ENCODE data around the gene USP49. TPM values are rescaled to one million over a fixed set of nuclear protein-coding genes. Genes with fewer than 3 reads are reported as not detected.

USP49 gene
- total and polyA plus RNA-seq, 4 donors, result 1.8 to 8.6 (median 3.6) TPM

GRCh38 chr6:41878961-41879405, 16.2 kb downstream of the USP49 start:
- H3K4me1 ChIP-seq (ENCODE audit: control insufficient read depth in 5 of 5, insufficient read depth in 5 of 5, low read length in 5 of 5), result no peaks in the 10 kb centered on the region
- ATAC-seq (ENCODE audit: insufficient read depth, low FRiP score), result no peak
- no peak for TF ChIP-seq CTCF (IDR thresholded peaks at IDR 0.05; ENCODE audit: control extremely low read depth, extremely low read depth)
- DNase-seq, result no peak
- H3K4me3 ChIP-seq, result no peak overlapping the region
- no peak overlapping the region for H3K27ac ChIP-seq (ENCODE audit: low read depth in 1 of 2, low read length in 1 of 2)
- H3K9ac ChIP-seq (ENCODE audit: insufficient read depth in 1 of 2, low read length in 2 of 2), result no peak overlapping the region
- WGBS, 2 donors, result 68 to 77% methylated on average over 5 of the region's 5 CpGs
- no peaks in the 10 kb centered on the region for H3K9me3 ChIP-seq (ENCODE audit: control insufficient read depth in 4 of 4, insufficient read depth in 3 of 4, low read length in 3 of 4)
- H3K36me3 ChIP-seq (ENCODE audit: control insufficient read depth in 4 of 4, insufficient read depth in 4 of 4, low read length in 4 of 4), result no peaks in the 10 kb centered on the region
- H3K27me3 ChIP-seq (ENCODE audit: control insufficient read depth in 3 of 3, insufficient read depth in 3 of 3, low read length in 2 of 3), result no peaks in the 10 kb centered on the region

GRCh38 chr6:41878246-41878645, 16.9 kb downstream of the USP49 start:
- no peaks in the 10 kb centered on the region for H3K4me1 ChIP-seq (ENCODE audit: control insufficient read depth in 5 of 5, insufficient read depth in 5 of 5, low read length in 5 of 5)
- WGBS, 2 donors, result 86 to 95% methylated on average over 2 of the region's 2 CpGs
- no peak overlapping the region for H3K27ac ChIP-seq (ENCODE audit: low read depth in 1 of 2, low read length in 1 of 2)
- no peak for TF ChIP-seq CTCF (IDR thresholded peaks at IDR 0.05; ENCODE audit: control extremely low read depth, extremely low read depth)
- no peaks in the 10 kb centered on the region for H3K9me3 ChIP-seq (ENCODE audit: control insufficient read depth in 4 of 4, insufficient read depth in 3 of 4, low read length in 3 of 4)
- H3K4me3 ChIP-seq, result no peak overlapping the region
- no peak overlapping the region for H3K9ac ChIP-seq (ENCODE audit: insufficient read depth in 1 of 2, low read length in 2 of 2)
- H3K36me3 ChIP-seq (ENCODE audit: control insufficient read depth in 4 of 4, insufficient read depth in 4 of 4, low read length in 4 of 4), result no peaks in the 10 kb centered on the region
- no peak for DNase-seq
- H3K27me3 ChIP-seq (ENCODE audit: control insufficient read depth in 3 of 3, insufficient read depth in 3 of 3, low read length in 2 of 3), result no peaks in the 10 kb centered on the region
- ATAC-seq (ENCODE audit: insufficient read depth, low FRiP score), result no peak

GRCh38 chr6:41877051-41877680, 18.0 kb downstream of the USP49 start:
- DNase-seq (no peak), ATAC-seq (ENCODE audit: insufficient read depth, low FRiP score) (no peak)
- no peak overlapping the region for H3K4me3 ChIP-seq
- no peak overlapping the region for H3K27ac ChIP-seq (ENCODE audit: low read depth in 1 of 2, low read length in 1 of 2)
- no peaks in the 10 kb centered on the region for H3K27me3 ChIP-seq (ENCODE audit: control insufficient read depth in 3 of 3, insufficient read depth in 3 of 3, low read length in 2 of 3)
- TF ChIP-seq CTCF (IDR thresholded peaks at IDR 0.05; ENCODE audit: control extremely low read depth, extremely low read depth), result no peak
- H3K36me3 ChIP-seq (ENCODE audit: control insufficient read depth in 4 of 4, insufficient read depth in 4 of 4, low read length in 4 of 4), result no peaks in the 10 kb centered on the region
- H3K9me3 ChIP-seq (ENCODE audit: control insufficient read depth in 4 of 4, insufficient read depth in 3 of 4, low read length in 3 of 4), result no peaks in the 10 kb centered on the region
- H3K4me1 ChIP-seq (ENCODE audit: control insufficient read depth in 5 of 5, insufficient read depth in 5 of 5, low read length in 5 of 5), result no peaks in the 10 kb centered on the region
- H3K9ac ChIP-seq (ENCODE audit: insufficient read depth in 1 of 2, low read length in 2 of 2), result no peak overlapping the region
- WGBS, 2 donors, result 93% methylated on average over 2 of the region's 2 CpGs

- no peak overlapping the region for H3K27ac ChIP-seq (ENCODE audit: low read depth in 1 of 2, low read length in 1 of 2)
- no peaks in the 10 kb centered on the region for H3K9me3 ChIP-seq (ENCODE audit: control insufficient read depth in 4 of 4, insufficient read depth in 3 of 4, low read length in 3 of 4)
- no peak overlapping the region for H3K9ac ChIP-seq (ENCODE audit: insufficient read depth in 1 of 2, low read length in 2 of 2)
- DNase-seq, result no peak
- 56 to 82% methylated on average over 1 of the region's 1 CpG for WGBS, 2 donors
- ATAC-seq (ENCODE audit: insufficient read depth, low FRiP score), result no peak
- H3K27me3 ChIP-seq (ENCODE audit: control insufficient read depth in 3 of 3, insufficient read depth in 3 of 3, low read length in 2 of 3), result no peaks in the 10 kb centered on the region
- no peak for TF ChIP-seq CTCF (IDR thresholded peaks at IDR 0.05; ENCODE audit: control extremely low read depth, extremely low read depth)
- H3K36me3 ChIP-seq (ENCODE audit: control insufficient read depth in 4 of 4, insufficient read depth in 4 of 4, low read length in 4 of 4), result no peaks in the 10 kb centered on the region
- no peak overlapping the region for H3K4me3 ChIP-seq
- H3K4me1 ChIP-seq (ENCODE audit: control insufficient read depth in 5 of 5, insufficient read depth in 5 of 5, low read length in 5 of 5), result no peaks in the 10 kb centered on the region
These were observed 20.4 kb downstream of the USP49 start for GRCh38 chr6:41874741-41875140.
